ES-I3 (cell line): ENCODE measurements around the gene DDR2.

Source experiments
- H3K36me3 ChIP-seq: 2 replicates; pipeline ENCODE4 v1.6.1; 2013; ENCODE audit warnings: mild to moderate bottlenecking, low read length, control low read depth, moderate library complexity; ENCODE audit not compliant: insufficient read depth
- H3K4me1 ChIP-seq: 2 replicates; pipeline ENCODE4 v1.6.1; 2013; ENCODE audit warnings: mild to moderate bottlenecking, control low read depth, low read length; ENCODE audit not compliant: insufficient read depth
- H3K9ac ChIP-seq: 2 replicates; pipeline ENCODE4 v1.6.1; 2013; ENCODE audit warnings: low read depth, mild to moderate bottlenecking, low read length, moderate library complexity
- H3K9me3 ChIP-seq: 2 replicates; pipeline ENCODE4 v1.6.1; 2013; ENCODE audit warnings: mild to moderate bottlenecking, low read length, moderate library complexity; ENCODE audit not compliant: control insufficient read depth, insufficient read depth

DDR2 gene

GRCh38 chr1:162706003-162706402, 73.7 kb downstream of the DDR2 start:
- H3K36me3 ChIP-seq: no peaks in the 10 kb centered on the region
- no peaks in the 10 kb centered on the region for H3K4me1 ChIP-seq
- H3K9ac ChIP-seq: no peak overlapping the region
- no peaks in the 10 kb centered on the region for H3K9me3 ChIP-seq

- H3K9ac ChIP-seq: no peak overlapping the region
- no peaks in the 10 kb centered on the region for H3K4me1 ChIP-seq
- H3K9me3 ChIP-seq: no peaks in the 10 kb centered on the region
- no peaks in the 10 kb centered on the region for H3K36me3 ChIP-seq
These were observed 74.3 kb downstream of the DDR2 start for GRCh38 chr1:162706606-162707005.

DNA sequence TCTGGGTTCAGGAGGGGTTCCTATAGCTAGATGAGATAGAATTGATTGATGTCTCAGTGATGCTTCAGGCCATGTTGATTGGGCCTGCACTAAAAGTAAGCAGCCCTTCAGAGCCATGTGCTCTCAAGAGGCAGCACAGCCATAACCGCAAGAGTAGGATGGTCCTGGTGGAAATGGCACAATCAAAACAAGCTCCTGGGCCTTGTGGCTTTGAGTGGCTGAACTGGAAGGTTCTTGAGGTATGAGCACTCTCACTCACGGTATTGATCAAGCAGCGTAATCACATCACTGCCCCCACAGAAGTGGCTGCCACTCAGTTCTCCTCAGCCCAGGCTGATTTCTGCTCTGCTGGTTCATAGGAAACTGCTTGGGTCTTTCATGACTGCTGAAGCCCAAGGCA, 76.0 kb downstream of the DDR2 start:
- Histone ChIP-seq H3K9me3 (no peaks in the 10 kb centered on the region), H3K4me1 (no peaks in the 10 kb centered on the region), H3K9ac (no peak overlapping the region), H3K36me3 (no peaks in the 10 kb centered on the region)

DNA sequence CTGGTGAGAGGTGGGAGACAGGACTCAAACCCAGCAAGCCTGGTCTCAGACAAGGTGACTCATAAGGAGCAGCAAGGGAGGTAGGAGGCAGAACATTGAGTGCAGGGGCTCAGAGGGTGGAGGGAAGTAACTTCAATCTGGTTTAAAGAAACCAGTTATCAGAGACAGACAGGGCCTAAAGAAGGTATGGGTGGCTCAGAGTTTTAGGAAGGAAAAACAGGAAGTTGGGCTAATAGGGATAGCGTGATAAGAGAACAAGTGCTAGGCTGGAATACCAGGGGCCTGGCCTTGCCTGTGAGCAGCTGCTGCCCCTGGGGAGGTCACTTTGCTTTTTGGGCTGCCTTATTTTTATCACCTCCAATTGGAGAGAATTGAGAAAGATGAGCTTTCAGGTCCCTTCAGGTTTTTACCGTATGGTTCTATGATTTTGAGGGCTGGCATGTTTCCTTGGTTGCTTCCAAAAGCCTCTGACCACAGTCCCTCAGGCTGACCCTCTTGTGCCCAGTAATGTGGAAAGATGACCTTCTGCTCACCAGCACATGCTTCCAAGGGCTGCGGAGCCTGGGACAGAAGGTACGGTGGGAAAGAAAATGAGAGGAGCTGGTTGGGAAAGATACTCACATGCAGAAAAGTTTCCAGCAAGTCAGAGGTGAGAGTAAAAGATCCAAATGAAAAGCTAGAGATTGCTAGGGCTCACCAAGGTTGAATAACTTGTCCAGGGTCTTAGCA, 77.0 kb downstream of the DDR2 start:
- no peaks in the 10 kb centered on the region for H3K9me3 ChIP-seq
- H3K9ac ChIP-seq: no peak overlapping the region
- no peaks in the 10 kb centered on the region for H3K4me1 ChIP-seq
- no peaks in the 10 kb centered on the region for H3K36me3 ChIP-seq

GRCh38 chr1:162709870-162710269, 77.6 kb downstream of the DDR2 start:
- Histone ChIP-seq H3K36me3 (no peaks in the 10 kb centered on the region), H3K4me1 (no peaks in the 10 kb centered on the region), H3K9ac (no peak overlapping the region), H3K9me3 (no peaks in the 10 kb centered on the region)

DNA sequence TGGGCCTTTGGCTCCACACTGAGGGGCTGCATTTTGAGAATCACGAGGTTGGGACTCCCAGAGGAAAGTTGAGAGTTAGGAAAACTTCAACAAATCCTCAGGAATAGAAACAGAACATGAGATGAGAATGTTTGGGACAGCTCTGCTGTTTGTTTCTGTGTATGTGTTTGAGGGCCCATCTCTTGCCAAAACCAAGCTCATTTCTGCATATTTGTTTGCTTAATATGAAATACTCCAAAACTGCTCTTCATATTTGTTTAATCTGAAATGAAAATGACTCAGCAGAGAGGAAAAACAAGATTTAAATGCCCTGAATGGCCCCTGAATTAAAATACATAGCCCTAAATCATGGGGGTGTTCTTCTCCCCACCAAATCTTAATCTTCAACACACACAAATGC, 78.1 kb downstream of the DDR2 start:
- Histone ChIP-seq H3K4me1 (no peaks in the 10 kb centered on the region), H3K36me3 (no peaks in the 10 kb centered on the region), H3K9ac (no peak overlapping the region), H3K9me3 (no peaks in the 10 kb centered on the region)

DNA sequence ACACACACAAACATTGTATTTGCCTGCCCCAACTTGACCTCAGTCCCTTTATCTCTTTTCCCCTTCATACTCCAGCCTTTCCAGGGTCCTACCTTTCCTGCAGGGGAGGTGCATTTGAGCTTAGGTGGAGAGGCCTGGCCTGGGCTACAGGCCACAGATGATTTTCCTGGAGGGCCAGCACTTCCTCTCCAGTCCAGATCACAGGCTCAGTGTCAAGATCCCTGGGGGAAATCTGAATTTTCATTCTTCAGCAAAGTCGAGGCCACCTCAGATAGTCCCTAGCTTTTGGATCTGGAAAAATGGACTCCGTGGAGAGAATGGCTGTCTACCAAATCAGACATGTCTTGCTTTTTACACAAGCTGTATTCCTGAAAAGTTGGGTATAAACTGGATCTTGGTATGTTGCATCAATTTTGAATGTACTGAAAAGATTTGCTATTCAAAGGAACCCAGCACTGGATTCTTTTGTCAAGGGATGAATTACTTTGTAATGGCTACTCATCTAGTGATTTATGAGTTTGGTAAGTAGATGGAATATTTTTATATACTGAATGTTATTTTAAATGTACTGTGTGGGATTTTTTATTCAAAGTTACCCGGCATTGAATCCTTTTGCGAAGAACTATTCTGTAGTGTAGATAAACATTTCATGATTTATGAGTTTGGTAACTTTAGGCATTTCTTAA, 78.7 kb downstream of the DDR2 start:
- no peaks in the 10 kb centered on the region for H3K9me3 ChIP-seq
- H3K9ac ChIP-seq: no peak overlapping the region

DNA sequence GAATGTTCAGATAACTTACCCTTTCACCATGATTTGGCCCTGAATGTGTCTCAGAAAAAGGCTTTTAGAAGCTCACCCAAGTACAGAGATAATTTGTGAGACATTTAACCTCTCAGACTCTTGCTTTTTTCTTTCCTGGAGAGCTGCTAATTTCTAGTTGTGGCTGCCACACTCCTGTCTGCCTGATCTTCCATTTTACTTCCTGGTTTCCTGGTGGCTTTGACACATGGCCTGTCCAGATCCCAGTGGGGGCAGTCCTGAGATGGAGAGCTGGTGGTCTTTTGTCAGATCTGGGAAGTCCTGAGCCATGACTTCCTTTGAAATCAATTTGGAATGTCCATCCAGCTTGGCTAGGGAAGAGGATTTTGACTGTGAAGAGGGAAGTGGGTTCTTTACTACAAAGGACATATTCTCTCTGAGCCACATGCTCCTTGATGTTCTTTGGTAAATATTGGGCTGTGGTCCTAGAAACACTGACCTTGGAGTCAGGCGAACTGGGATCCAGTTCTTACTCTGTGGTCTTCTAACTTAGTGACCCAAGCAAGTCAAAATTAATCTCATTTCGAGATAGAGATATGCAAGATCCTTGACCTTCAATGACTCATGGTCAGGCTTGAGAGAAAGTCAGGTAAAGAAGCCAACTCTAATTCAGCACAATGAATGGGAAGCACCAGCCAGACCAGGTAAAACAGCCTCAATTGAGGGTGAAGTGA, 80.2 kb downstream of the DDR2 start:
- Histone ChIP-seq H3K9ac (no peak overlapping the region), H3K9me3 (no peaks in the 10 kb centered on the region), H3K4me1 (no peaks in the 10 kb centered on the region), H3K36me3 (no peaks in the 10 kb centered on the region)

More for the DNA sequence above, 78.7 kb downstream of the DDR2 start:
- no peaks in the 10 kb centered on the region for H3K36me3 ChIP-seq
- no peaks in the 10 kb centered on the region for H3K4me1 ChIP-seq

GRCh38 chr1:162716123-162716522, 83.9 kb downstream of the DDR2 start:
- Histone ChIP-seq H3K36me3 (no peaks in the 10 kb centered on the region), H3K4me1 (no peaks in the 10 kb centered on the region), H3K9ac (no peak overlapping the region), H3K9me3 (no peaks in the 10 kb centered on the region)

GRCh38 chr1:162716552-162716951, 84.3 kb downstream of the DDR2 start:
- H3K4me1 ChIP-seq: no peaks in the 10 kb centered on the region
- no peaks in the 10 kb centered on the region for H3K9me3 ChIP-seq
- no peaks in the 10 kb centered on the region for H3K36me3 ChIP-seq
- no peak overlapping the region for H3K9ac ChIP-seq

DNA sequence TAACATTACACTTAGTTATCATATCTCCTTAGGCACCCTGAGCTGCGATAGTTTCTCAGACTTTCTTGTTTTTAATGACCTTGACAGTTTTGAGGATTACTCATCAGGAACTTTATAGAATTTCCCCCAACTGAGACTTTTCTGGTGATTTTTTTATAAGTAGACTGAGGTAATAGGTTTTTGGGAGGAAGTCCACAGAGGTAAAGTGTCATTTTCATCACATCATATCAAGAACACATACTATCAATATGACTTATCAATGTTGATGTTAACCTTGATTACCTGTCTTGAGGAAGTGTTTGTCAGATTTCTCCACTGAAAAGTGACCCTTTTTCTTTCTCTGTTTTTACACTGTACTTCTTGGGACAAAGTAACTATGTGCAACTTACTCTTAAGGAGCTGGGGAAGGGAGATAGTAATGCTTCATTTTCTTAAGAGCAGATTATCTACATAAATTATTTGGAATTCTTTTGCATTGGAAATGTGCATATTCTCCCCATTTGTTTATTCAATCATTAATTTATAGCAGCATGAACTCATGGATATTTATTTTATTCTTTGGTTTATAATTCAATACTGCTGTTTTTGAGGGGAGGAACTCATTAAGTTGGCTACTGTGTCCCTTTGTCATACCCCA, 85.4 kb downstream of the DDR2 start:
- no peaks in the 10 kb centered on the region for H3K9me3 ChIP-seq
- H3K4me1 ChIP-seq: no peaks in the 10 kb centered on the region
- no peaks in the 10 kb centered on the region for H3K36me3 ChIP-seq
- no peak overlapping the region for H3K9ac ChIP-seq

- Histone ChIP-seq H3K9ac (no peak overlapping the region), H3K4me1 (no peaks in the 10 kb centered on the region), H3K9me3 (no peaks in the 10 kb centered on the region), H3K36me3 (no peaks in the 10 kb centered on the region)
These were observed 87.4 kb downstream of the DDR2 start for GRCh38 chr1:162719678-162720077.

DNA sequence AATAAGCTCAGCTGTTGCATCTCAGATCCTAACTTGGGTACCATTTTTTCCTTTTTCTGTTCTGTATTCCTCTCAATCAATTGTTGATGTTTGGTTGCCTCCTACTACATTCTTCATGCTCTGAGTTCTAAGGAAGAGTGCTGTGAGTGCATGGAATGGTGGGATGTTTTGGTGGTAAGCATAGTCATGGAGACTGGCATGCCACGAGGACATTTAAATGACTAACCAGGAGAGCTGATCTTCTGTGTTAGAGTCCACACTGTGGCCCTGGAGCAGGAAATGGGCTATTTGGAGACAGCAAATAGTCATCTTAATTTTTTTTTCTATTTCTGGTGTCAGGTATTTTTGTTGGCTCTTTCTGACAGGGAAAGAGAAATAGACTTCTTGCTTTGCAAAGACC, 88.7 kb downstream of the DDR2 start:
- Histone ChIP-seq H3K4me1 (no peaks in the 10 kb centered on the region), H3K9ac (no peak overlapping the region), H3K36me3 (no peaks in the 10 kb centered on the region), H3K9me3 (no peaks in the 10 kb centered on the region)

- H3K36me3 ChIP-seq: no peaks in the 10 kb centered on the region
- no peaks in the 10 kb centered on the region for H3K4me1 ChIP-seq
- no peaks in the 10 kb centered on the region for H3K9me3 ChIP-seq
- no peak overlapping the region for H3K9ac ChIP-seq
These were observed 89.2 kb downstream of the DDR2 start for GRCh38 chr1:162721471-162721870.
